ENCODE measurements around the gene ITPR1.

The ITPR1 gene

DNA sequence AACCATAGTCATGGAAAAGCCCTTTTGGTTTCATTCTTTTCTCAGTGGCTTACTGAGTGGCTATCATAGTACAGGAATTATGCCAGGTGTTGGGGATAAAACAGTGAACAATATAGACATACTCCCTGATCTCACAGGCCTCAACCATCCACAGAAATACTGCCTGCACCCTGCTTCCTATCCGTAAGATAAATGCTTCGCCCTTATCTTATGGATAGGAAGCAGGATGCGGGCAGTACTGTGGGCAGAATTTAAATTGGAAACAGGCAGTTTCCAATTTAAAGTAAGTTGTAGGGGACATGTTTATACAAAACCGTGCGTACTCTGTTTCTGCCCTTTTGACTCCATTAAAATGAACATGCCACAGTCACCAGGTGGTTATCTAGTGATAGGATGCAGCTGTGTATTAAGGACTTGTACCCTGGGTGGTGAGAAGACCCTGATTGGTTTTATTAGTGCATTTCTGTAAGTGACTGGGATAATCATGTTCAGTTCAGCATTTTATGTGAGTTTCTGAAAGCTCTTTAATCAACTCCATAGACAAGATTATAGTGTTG is 344.3 kb downstream of the ITPR1 start:
- no peak for DNase-seq (ENCODE audit: low read depth in 2 of 2)
- no peak overlapping the region for H3K4me3 ChIP-seq (replicated peaks in 1 of 2; ENCODE audit: low read depth in 2 of 2, low read length in 2 of 2)
- TF ChIP-seq, protein P1, sequence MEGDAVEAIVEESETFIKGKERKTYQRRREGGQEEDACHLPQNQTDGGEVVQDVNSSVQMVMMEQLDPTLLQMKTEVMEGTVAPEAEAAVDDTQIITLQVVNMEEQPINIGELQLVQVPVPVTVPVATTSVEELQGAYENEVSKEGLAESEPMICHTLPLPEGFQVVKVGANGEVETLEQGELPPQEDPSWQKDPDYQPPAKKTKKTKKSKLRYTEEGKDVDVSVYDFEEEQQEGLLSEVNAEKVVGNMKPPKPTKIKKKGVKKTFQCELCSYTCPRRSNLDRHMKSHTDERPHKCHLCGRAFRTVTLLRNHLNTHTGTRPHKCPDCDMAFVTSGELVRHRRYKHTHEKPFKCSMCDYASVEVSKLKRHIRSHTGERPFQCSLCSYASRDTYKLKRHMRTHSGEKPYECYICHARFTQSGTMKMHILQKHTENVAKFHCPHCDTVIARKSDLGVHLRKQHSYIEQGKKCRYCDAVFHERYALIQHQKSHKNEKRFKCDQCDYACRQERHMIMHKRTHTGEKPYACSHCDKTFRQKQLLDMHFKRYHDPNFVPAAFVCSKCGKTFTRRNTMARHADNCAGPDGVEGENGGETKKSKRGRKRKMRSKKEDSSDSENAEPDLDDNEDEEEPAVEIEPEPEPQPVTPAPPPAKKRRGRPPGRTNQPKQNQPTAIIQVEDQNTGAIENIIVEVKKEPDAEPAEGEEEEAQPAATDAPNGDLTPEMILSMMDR (IDR thresholded peaks at IDR 0.05; ENCODE audit: low read depth, low read length): no peak

DNA sequence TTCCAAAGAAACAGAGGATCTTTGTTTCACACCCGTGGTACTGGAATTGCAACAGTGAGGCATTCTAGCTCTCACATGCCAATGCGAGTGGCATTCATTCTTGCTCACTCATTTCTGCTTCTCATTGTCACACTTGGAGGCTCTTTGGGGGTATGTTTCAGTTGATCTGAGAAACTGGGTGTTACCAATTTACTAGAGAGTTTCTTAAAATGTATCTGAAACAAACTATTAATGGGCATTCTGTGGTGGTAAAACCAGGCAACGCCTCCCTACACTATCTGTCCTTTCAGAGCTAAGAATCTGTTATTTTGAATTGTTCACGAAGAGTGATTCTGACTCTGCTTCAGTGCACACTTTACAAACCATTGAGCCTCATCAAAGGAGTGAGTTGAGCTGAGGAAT is 345.5 kb downstream of the ITPR1 start:
- TF ChIP-seq, protein P1 (IDR thresholded peaks at IDR 0.05; ENCODE audit: low read depth, low read length): no peak
- no peak overlapping the region for H3K4me3 ChIP-seq (replicated peaks in 1 of 2; ENCODE audit: low read depth in 2 of 2, low read length in 2 of 2)
- no peak for DNase-seq (ENCODE audit: low read depth in 2 of 2)

DNA sequence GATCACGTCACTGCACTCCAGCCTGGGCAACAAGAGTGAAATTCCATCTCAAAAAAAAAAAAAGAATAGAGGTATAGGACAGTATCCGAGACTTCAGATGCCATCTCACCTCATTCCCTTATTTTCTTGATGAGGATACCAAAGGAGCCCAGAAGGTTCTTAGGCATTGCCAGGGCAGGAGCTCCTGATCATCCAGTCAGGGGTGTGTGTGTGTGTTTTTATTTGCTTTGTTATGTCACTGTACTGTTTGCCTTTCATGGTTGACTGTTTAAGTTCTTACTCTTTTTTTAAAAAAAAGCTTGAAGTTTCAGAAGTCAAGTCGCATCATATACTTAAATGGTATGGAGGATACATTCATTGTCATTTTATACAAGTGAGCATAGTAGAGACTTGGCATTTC is 346.1 kb downstream of the ITPR1 start:
- TF ChIP-seq, protein P1 (IDR thresholded peaks at IDR 0.05; ENCODE audit: low read depth, low read length): no peak
- no peak overlapping the region for H3K4me3 ChIP-seq (replicated peaks in 1 of 2; ENCODE audit: low read depth in 2 of 2, low read length in 2 of 2)
- DNase-seq (ENCODE audit: low read depth in 2 of 2): no peak

DNA sequence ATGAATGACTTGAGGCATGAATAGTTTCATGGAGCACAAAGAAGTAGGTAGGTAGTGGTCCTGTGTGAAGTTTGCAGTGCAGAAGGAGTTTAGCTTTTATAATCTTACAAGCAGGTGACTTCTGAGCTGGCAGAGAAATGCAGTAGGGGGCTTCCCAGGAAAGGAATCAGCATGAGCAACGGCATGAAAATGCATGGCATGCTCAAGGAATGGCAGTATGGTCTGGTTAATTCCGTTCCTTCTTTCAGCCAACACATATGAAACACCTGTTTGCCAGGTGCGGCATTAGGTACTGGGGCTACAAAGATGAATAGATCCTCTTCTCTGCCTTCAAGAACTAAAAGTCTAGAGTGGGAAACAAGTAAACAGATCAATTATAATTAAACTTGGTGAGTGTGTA is 348.1 kb downstream of the ITPR1 start:
- TF ChIP-seq, protein P1 (IDR thresholded peaks at IDR 0.05; ENCODE audit: low read depth, low read length): no peak
- no peak overlapping the region for H3K4me3 ChIP-seq (replicated peaks in 1 of 2; ENCODE audit: low read depth in 2 of 2, low read length in 2 of 2)
- no peak for DNase-seq (ENCODE audit: low read depth in 2 of 2)

DNA sequence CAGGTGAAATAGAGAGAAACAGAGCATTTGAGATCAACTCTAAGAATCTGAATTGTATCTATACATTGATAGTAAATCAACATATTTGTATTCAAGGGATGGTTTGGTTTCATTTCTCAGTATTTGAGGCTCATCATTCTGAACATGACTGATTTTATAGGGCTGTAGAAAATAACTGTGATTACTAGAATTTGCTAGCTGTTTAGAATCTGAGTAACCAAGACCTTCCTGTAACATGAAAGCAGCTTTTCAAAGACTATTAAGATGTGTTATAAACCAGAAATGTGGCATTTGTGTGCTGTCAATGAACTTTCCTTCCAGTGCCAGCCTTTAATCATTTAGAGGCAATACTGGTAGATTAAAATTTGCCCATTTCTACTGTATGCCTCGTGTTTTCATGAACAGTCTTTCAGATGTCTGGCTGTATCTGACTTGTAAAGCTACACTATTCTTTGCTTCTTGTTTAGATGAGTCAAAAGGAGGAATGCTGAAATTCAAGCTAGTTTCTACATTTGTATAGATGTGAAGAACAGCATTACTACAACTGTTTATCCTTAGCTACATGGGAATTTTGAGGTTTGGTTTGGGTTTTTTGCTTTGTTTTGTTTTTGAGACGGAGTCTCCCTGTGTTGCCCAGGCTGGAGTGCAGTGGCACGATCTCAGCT is 348.8 kb downstream of the ITPR1 start:
- TF ChIP-seq, protein P1 (IDR thresholded peaks at IDR 0.05; ENCODE audit: low read depth, low read length): no peak
- DNase-seq (ENCODE audit: low read depth in 2 of 2): no peak
- H3K4me3 ChIP-seq (replicated peaks in 1 of 2; ENCODE audit: low read depth in 2 of 2, low read length in 2 of 2): no peak overlapping the region

DNA sequence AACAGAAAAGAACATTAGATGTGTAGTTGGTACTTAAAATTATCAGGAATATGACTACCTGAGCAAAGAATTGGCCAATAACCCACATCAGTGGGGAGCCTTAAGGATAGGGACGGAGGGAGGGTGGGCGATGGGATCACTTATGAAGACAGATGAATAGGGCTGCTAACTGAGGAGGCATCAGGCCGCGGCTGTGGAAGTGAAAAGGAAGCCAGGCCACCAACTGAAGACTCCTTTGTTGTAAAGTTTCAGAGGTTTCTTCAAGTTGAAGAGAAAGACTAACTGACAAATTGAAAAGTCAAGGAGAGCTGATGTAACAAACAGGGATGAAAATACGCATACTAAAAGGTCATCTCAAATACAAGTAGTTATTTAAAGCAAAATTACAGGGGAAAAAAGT is 350.5 kb downstream of the ITPR1 start:
- TF ChIP-seq, protein P1 (IDR thresholded peaks at IDR 0.05; ENCODE audit: low read depth, low read length): no peak
- no peak for DNase-seq (ENCODE audit: low read depth in 2 of 2)
- no peak overlapping the region for H3K4me3 ChIP-seq (replicated peaks in 1 of 2; ENCODE audit: low read depth in 2 of 2, low read length in 2 of 2)

DNA sequence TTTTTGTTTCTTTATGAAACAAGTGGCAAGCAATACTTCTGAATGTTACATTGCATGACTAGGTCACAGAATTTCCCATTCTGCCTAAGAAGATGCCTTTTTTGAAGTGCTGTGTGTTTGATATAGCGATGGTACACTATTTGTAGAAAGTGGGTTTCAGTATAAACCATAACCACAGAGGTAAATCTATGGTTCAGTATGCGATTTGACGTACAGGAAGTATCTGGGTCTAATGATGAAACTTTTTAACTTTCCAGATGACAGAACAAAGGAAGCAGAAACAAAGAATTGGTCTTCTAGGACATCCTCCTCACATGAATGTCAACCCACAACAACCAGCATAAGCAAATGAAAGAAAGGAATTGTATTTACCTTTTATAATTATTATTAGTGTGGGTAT is 352.7 kb downstream of the ITPR1 start:
- no peak overlapping the region for H3K4me3 ChIP-seq (replicated peaks in 1 of 2; ENCODE audit: low read depth in 2 of 2, low read length in 2 of 2)
- DNase-seq (ENCODE audit: low read depth in 2 of 2): no peak

More for the DNA sequence above, 352.7 kb downstream of the ITPR1 start:
- TF ChIP-seq, protein P1 (IDR thresholded peaks at IDR 0.05; ENCODE audit: low read depth, low read length): no peak

All from cardiac fibroblast (primary cell).